DND-41 (cell line): ENCODE data around the gene TMEM178B.

ENCODE experiments used
- EZH2 ChIP-seq: IDR thresholded peaks from 3 replicates; pipeline ENCODE4 v1.6.1; 2012; ENCODE audit warnings: borderline replicate concordance, low read depth, mild to moderate bottlenecking, moderate library complexity, low read length, inconsistent platforms; ENCODE audit not compliant: severe bottlenecking
- TF ChIP-seq, protein P1 (sequence below): IDR thresholded peaks from 2 replicates; pipeline ENCODE4 v1.5.1; 2012; ENCODE audit warnings: borderline replicate concordance, low read length, moderate library complexity, mild to moderate bottlenecking; ENCODE audit not compliant: poor library complexity, severe bottlenecking; ENCODE audit errors: extremely low read depth

GRCh38 chr7:141497391-141497790, 423.5 kb downstream of the TMEM178B start:
- TF ChIP-seq, protein P1, sequence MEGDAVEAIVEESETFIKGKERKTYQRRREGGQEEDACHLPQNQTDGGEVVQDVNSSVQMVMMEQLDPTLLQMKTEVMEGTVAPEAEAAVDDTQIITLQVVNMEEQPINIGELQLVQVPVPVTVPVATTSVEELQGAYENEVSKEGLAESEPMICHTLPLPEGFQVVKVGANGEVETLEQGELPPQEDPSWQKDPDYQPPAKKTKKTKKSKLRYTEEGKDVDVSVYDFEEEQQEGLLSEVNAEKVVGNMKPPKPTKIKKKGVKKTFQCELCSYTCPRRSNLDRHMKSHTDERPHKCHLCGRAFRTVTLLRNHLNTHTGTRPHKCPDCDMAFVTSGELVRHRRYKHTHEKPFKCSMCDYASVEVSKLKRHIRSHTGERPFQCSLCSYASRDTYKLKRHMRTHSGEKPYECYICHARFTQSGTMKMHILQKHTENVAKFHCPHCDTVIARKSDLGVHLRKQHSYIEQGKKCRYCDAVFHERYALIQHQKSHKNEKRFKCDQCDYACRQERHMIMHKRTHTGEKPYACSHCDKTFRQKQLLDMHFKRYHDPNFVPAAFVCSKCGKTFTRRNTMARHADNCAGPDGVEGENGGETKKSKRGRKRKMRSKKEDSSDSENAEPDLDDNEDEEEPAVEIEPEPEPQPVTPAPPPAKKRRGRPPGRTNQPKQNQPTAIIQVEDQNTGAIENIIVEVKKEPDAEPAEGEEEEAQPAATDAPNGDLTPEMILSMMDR, result no peak
- TF ChIP-seq EZH2, result no peak
